ENCODE results near the gene MTIF3.

GRCh38 chr13:27409013-27409412, 41.4 kb downstream of the MTIF3 start:
- TF ChIP-seq CTCF (IDR thresholded peaks at IDR 0.05; ENCODE audit: poor library complexity, severe bottlenecking), result no peak
- no peak for TF ChIP-seq RAD21 (conservative IDR thresholded peaks at IDR 0.05)
- no peak for TF ChIP-seq POLR2AphosphoS5 (IDR thresholded peaks at IDR 0.05)

Measured in neural cell (in vitro differentiated cells).